Raji (cell line): Measurements from ENCODE around the gene PLA2G5.

Experiments
- POLR2A ChIP-seq: IDR thresholded peaks from 2 replicates; pipeline ENCODE4 v1.6.1; 2011; ENCODE audit warnings: low read depth, low read length, control low read depth; ENCODE audit not compliant: insufficient read depth

The PLA2G5 gene

GRCh38 chr1:20100632-20101355, 30.8 kb downstream of the PLA2G5 start:
- TF ChIP-seq POLR2A = no peak

- no peak for TF ChIP-seq POLR2A
Measured at GRCh38 chr1:20102875-20103274, 32.9 kb downstream of the PLA2G5 start.

GRCh38 chr1:20105856-20106255, 35.9 kb downstream of the PLA2G5 start:
- TF ChIP-seq POLR2A = no peak

- TF ChIP-seq POLR2A = no peak
Measured at GRCh38 chr1:20107351-20107750, 37.4 kb downstream of the PLA2G5 start.

GRCh38 chr1:20107796-20108195, 37.8 kb downstream of the PLA2G5 start:
- no peak for TF ChIP-seq POLR2A

GRCh38 chr1:20108366-20109123, 38.6 kb downstream of the PLA2G5 start:
- no peak for TF ChIP-seq POLR2A

GRCh38 chr1:20109223-20109856, 39.3 kb downstream of the PLA2G5 start:
- no peak for TF ChIP-seq POLR2A

GRCh38 chr1:20110679-20111078, 40.7 kb downstream of the PLA2G5 start:
- TF ChIP-seq POLR2A = no peak

GRCh38 chr1:20111452-20111851, 41.5 kb downstream of the PLA2G5 start:
- no peak for TF ChIP-seq POLR2A

- TF ChIP-seq POLR2A = no peak
Measured at GRCh38 chr1:20112279-20113000, 42.4 kb downstream of the PLA2G5 start.

- no peak for TF ChIP-seq POLR2A
Measured at GRCh38 chr1:20114021-20114648, 44.1 kb downstream of the PLA2G5 start.

GRCh38 chr1:20115479-20115878, 45.5 kb downstream of the PLA2G5 start:
- TF ChIP-seq POLR2A = no peak

- TF ChIP-seq POLR2A = no peak
Measured at GRCh38 chr1:20115916-20116315, 45.9 kb downstream of the PLA2G5 start.

- TF ChIP-seq POLR2A = no peak
Measured at GRCh38 chr1:20117236-20117635, 47.2 kb downstream of the PLA2G5 start.

- TF ChIP-seq POLR2A = no peak
Measured at GRCh38 chr1:20119347-20119746, 49.4 kb downstream of the PLA2G5 start, which contains the start of gene PLA2G2D. PLA2G2D (minus strand) TSS chr1:20119536; CDS start chr1:20119498, 38 bp downstream.
